GM21515 (cell line): Measurements from ENCODE around the gene ATP4B.

Experiments used
- ATAC-seq: cut with Tn5 transposase; IDR thresholded peaks from one replicate; pipeline ENCODE4 v1.9.1; 2021; ENCODE audit not compliant: unreplicated experiment

The ATP4B gene

DNA sequence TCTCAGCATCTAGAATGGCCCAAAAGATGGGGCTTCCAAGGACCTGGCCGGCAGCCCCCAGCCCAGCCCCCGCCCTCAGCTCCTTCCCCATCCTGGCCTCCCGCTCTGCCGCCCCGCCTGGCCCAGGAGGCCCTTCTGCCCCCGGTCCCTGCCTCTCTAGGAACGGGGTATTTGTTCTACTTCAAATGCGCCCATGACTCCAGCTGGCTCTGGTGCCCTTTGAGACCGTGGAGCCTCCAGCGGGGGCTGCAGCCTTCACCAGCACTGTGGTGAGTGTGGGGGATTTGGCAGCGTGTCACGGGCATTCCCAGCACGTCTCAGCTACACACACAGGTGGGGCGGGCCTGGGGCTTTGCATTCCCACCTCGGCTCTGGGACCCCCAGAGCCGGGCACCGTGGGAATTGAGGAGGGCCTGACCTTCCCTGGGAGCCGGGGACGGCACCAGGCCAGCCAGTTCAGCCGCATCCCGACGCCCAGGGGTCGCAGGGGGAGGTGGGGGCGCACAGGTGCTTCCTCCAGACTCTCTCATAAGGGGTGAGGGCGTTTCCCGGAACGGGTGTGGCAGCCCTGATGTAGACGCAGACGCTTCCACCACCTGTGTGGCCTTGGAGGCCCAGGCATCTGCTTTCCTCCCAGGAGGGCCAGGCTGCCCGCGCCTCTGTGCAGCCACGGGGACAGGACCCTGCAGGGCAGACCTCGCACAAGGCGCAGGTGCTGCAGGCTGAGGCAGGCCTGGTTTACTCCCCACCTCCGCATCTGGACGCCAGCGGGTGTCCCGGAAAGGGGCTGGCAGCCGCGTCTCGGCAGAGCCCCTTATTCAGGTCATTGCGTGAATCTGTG is 947 bp downstream of the ATP4B start:
- ATAC-seq: no peak

- ATAC-seq: no peak
Observed at GRCh38 chr13:113656003-113656588, 1.9 kb downstream of the ATP4B start.

GRCh38 chr13:113655346-113656002 is 2.5 kb downstream of the ATP4B start:
- ATAC-seq: no peak

DNA sequence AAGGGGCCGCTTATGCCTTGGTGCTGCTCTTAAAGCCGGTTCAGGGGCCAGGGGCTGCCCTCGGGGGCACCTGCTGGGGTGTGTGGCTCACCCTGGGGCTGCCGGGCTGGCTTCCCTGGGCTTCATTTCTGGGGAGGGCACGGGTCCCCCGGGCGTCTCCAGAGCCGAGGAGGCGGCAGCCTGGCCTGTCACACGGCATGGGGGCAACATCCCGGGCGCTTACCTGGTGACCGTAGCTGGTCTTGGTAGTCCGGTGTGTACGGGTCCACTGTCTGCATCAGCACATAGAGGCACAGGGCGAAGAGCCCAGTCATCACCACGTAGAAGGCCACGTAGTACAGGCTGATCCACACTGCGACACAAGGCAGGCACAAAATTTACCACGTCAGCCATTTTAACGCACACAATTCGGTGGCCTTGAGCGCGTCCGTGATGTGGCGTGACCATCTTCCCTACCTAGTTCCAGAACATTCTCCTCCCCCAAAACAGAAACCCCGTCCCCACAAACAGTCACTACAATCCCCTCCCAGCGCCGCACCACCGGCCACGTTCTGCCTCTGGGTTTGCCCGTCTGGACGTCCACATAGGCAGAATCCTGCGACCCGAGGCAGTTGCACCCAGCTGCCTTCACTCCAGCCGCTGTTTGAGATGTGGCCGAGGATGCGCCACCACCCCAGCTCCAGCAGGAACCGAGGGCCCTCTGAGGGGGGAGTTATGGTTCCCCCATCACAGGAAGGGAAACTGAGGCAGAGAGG is 3.2 kb downstream of the ATP4B start:
- ATAC-seq: no peak

DNA sequence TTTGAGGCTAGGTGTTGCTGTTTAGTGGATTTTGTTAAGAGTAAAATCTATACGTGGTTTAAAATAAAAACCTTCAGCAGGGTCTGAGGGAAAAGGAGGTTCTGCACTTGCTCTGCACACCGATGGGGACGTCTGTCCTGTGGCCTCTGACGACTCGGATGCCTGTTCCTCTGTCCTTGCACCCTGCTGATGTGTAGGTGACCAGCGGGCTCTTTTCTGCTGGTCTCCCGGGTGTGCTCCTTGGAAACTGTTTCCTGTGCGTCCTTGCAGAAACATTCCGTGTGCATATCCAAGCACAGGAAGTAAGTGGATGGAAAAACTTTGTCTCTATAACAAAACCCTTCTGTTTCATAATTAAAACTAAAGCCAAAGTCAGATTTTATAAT is 3.8 kb downstream of the ATP4B start:
- no peak for ATAC-seq

- ATAC-seq: no peak
Observed at GRCh38 chr13:113653264-113654174, 4.5 kb downstream of the ATP4B start.

DNA sequence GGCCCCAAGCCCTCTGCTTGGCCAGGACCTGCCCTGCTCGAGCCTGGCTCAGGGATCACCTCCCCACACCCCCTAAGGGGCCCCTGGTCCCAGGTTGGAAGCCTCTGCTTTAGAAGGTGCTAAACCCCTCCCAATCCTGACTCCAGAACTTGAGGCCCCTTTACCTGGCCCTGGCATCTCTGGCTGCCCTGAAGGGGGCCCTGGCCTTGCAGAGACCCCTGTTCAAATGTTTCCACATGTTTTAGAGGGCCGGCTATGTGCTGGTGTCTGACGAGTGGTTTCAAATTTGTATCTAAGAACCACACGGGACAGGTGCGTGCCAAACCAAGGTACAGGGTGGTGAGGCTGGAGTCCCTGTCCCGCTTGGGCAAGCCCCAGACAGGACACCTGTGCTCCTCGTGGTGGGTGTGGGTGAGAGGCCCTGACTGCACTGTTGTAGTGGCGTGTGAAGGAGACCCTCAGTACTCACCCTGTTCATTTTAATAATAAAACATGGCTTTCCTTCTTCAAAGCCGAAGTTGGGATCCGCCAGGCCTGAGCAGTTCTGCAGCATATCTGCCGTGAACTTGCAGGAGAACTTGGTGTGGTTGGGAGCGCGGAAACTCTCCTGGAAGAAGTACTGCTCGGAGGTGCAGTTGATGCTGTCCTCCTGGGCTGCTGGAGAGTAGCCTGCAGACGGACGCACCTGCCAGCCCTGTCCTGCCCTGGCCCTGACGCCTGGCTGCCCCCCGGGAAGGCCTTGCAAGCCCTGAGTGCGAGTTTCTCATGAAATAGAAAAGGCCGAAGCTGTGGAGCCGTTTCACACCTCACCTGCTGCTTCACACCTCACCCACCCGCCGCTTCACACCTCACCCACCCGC is 5.4 kb downstream of the ATP4B start:
- no peak for ATAC-seq

DNA sequence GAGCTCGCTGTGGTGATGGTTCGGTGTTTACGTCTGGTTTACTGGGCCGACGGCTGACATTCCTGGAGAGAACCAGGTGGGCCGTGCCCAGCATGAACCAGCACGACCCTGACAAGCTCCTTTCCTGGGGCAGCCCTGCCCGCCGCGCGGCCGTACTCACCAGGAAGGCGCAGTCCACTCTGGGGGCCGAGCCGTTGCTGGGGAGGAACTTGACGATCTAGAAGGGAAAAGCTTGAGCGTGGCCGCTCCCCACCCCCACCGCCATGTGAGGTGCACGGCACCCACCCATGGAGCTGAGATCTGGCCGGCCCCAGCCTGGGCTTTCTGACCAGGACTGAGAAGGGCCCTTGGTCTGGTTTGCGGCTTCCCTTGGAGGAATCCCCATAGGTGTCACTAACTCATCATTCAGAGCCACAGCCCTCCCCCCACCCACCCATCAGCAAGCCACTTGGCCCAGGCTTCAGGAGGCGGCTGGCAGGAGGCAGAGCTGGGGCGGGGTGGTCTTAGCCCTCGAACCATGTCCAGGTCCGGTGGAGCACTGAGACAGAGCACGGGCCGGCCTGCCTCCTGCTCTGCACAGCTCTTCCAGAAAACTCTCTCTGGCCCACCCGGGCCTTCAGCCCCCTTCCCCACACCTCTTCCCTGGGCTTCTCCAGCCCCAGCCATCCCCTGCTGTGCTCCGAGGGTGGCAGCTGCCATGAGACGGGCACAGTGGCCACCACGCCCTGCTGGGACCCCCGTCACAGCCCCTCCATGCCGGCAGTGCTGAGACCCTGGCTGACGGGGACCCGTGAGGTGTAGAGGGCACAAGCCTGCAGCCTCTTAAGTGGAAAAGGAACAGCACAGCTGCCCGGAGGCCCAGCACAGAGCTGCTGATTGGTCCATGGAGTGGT is 6.2 kb downstream of the ATP4B start:
- no peak for ATAC-seq

DNA sequence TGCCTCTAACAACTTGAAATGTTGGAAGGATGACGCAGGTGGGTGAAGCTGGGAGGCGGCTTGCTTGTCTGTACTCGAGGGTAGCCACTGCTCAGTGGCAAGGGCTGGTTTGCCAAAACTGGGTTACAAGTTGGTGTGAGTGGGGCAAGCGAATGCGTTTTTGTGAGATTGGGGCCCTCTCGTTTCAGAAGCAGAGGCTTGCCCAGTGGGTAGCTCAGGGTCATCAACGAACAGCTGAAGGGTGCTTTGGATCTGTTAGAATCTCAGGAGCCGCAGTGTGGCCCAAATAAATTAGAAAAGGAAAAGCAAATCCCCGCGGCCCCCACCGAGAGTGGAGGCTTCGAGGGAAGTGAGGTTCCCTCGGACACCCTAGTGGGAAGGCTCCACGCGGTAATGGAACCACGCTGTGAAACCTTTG is 7.3 kb downstream of the ATP4B start:
- ATAC-seq: no peak

DNA sequence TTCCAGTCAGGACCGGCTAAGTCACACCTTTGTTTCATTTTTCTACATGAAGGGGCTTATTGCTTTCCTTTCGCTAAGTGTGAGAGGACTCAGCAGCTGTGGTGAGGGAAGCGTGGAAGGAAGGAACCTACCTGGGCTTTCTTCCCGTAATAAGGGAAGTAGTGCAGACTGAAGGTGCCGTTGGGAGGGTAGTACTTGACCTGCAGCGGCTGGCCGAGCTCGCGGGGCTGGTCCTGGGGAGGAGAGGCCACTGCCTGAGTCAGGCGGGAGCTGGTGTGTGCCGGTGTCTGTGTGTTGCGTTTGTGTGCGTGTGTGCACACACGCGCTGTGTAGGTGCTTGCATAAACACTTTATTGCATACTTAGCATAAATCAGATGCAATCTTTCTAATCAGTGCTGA is 7.7 kb downstream of the ATP4B start:
- ATAC-seq: no peak

GRCh38 chr13:113649212-113649611 is 8.8 kb downstream of the ATP4B start:
- no peak for ATAC-seq

- no peak for ATAC-seq
Observed at GRCh38 chr13:113648216-113648610, 9.8 kb downstream of the ATP4B start.

- ATAC-seq: no peak
Observed at GRCh38 chr13:113647351-113648215, 10.4 kb downstream of the ATP4B start.

DNA sequence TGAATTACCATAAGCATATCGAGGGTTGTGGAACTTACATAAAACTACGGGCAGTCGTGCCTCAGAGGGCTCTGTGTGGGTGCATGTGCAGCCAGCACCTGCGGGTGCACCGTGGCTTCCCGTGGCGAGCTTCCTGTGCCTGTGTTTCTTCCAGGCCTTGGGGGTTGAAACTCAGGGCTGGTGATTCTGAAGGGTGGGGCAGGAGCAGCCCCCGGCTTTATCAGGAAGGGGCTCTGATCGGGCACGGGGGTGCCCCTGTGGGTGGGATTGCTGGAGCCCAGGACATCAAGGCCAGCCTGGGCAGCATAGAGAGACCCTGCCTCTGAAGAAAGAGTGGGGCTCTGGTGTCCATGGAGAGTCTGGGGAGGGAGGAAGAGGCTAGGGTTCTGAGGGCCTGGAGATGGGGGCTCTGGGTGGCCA is 11.1 kb downstream of the ATP4B start:
- no peak for ATAC-seq

- ATAC-seq: no peak
Observed at GRCh38 chr13:113646376-113646775, 11.6 kb downstream of the ATP4B start.

GRCh38 chr13:113645329-113645728 is 12.7 kb downstream of the ATP4B start:
- no peak for ATAC-seq

DNA sequence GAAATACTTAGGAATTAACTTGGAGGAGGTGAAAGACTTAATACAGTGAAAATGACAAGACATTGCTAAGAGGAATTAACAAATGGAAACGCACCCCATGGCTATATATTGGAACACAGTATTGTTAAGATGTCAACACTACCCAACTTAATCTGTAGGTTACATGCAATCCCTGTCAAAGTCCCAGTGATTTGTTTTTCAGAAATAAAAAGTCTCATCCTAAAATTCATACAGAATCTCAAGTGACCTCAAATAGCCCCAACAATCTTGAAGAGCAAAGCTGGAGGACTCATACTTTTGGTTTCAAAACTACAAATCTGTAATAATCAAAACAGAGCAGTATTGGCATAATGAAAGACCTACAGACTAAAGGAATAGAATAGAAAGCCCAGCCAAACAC is 13.2 kb downstream of the ATP4B start:
- no peak for ATAC-seq

DNA sequence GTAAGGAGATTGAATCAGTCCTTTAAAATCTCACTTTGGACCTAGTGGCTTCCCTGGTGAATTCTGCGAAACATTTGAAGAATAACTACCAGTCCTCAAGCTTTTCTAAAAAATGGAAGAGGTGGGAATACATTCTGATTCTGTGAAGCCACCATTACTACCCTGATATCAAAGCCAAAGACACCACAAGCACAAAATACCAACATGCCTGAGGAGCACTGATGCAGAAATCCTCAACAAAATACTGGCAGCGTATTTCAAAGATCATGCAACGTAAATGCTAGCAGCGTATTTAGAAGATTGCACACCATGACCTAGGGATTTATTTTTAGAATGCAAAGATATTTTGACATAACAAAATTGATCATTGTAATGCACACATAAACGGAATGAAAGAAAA is 14.4 kb downstream of the ATP4B start:
- ATAC-seq: no peak
